HepG2 (cell line): Measurements from ENCODE around the gene CUL4A. TPM values are rescaled to one million over a fixed set of nuclear protein-coding genes. Genes with fewer than 3 reads are reported as not detected.
A peak's percentile ranks its signal among the peaks of the same experiment; 100 is the strongest.

ENCODE experiments used
- HCFC1 ChIP-seq: fragments of 150-350 bp; IDR thresholded peaks from 2 replicates; pipeline ENCODE4 v1.6.1; 2014; ENCODE audit warnings: low read depth, low read length
- LRRFIP1 ChIP-seq: sonication (generic); formaldehyde crosslinking; conservative IDR thresholded peaks from 2 replicates; pipeline ENCODE4 v1.4.0; 2020; ENCODE audit warnings: missing genetic modification reagents
- MED8 ChIP-seq: sonication (generic); formaldehyde crosslinking; IDR thresholded peaks from 2 replicates; pipeline ENCODE4 v1.8.1; 2023; ENCODE audit warnings: mild to moderate bottlenecking, missing genetic modification reagents; ENCODE audit not compliant: insufficient replicate concordance
- SMARCE1 ChIP-seq: fragments of 450-650 bp; IDR thresholded peaks from 2 replicates; pipeline ENCODE4 v1.6.1; 2017; ENCODE audit warnings: borderline replicate concordance
- SNAPC2 ChIP-seq: sonication (generic); formaldehyde crosslinking; IDR thresholded peaks from 2 replicates; pipeline ENCODE4 v1.8.1; 2022; ENCODE audit warnings: mild to moderate bottlenecking, missing genetic modification reagents
- ZBTB40 ChIP-seq, 2 experiments: fragments of 450-650 bp in 1 of 2; sonication (generic) in 1 of 2; formaldehyde crosslinking in 1 of 2; IDR thresholded peaks; 2 replicates each; pipeline versions ENCODE4 v1.6.1 to v1.8.0; 2016 to 2022; ENCODE audit warnings: antibody characterized with exemption in 1 of 2, mild to moderate bottlenecking in 1 of 2, missing genetic modification reagents in 1 of 2
- ZNF256 ChIP-seq: sonication (generic); formaldehyde crosslinking; conservative IDR thresholded peaks from 2 replicates; pipeline ENCODE4 v1.4.0; 2020; ENCODE audit warnings: missing genetic modification reagents
- ZNF367 ChIP-seq: sonication (generic); formaldehyde crosslinking; IDR thresholded peaks from 2 replicates; pipeline ENCODE4 v1.4.0; 2020; ENCODE audit warnings: missing genetic modification reagents, borderline replicate concordance
- ZNF776 ChIP-seq: sonication (generic); formaldehyde crosslinking; IDR thresholded peaks from 2 replicates; pipeline ENCODE4 v1.4.0; 2020; ENCODE audit warnings: mild to moderate bottlenecking, missing genetic modification reagents
- ZSCAN21 ChIP-seq: sonication (generic); formaldehyde crosslinking; IDR thresholded peaks from 2 replicates; pipeline ENCODE4 v1.8.0; 2022; ENCODE audit warnings: mild to moderate bottlenecking, missing genetic modification reagents, moderate library complexity, borderline replicate concordance
- polyA plus RNA-seq, 8 experiments: library from polyadenylated mRNA; depleted of rRNA in 3 of 8; stranded (reverse) in 7 of 8; unstranded in 1 of 8; fragments of >200 nt; fragmentation: Illumina TruSeq in 4 of 8; extraction: Trizol in 4 of 8; gene quantifications; 2 replicates each; pipeline versions ENCODE4 v1.2.1 to v1.2.3, GENCODE V29; 2011 to 2016; ENCODE audit warnings: low read depth in 4 of 8, missing spikeins in 1 of 8, mixed read lengths in 1 of 8; ENCODE audit not compliant: insufficient read depth in 1 of 8
- total RNA-seq, 5 experiments: library from RNA; depleted of rRNA; stranded (reverse); fragments of >200 nt; fragmentation: Illumina TruSeq; extraction: Trizol; gene quantifications; 2 replicates each; pipeline ENCODE4 v1.2.3, GENCODE V29; 2016; ENCODE audit warnings: low read depth in 1 of 5
- TF ChIP-seq, protein P1 (sequence below): sonication (generic); formaldehyde crosslinking; IDR thresholded peaks from 2 replicates; pipeline ENCODE4 v1.4.0; 2020; ENCODE audit warnings: missing genetic modification reagents, mild to moderate bottlenecking, borderline replicate concordance
- TF ChIP-seq, protein P2 (sequence below): sonication (generic); formaldehyde crosslinking; IDR thresholded peaks from 2 replicates; pipeline ENCODE4 v1.8.1; 2023; ENCODE audit warnings: mild to moderate bottlenecking, missing genetic modification reagents

The CUL4A gene
- total and polyA plus RNA-seq, 2 of the 13 experiments (the other 11 are each of a cell fraction or from before 2014, with no cell fraction given), result 51.2 to 75.3 TPM

DNA sequence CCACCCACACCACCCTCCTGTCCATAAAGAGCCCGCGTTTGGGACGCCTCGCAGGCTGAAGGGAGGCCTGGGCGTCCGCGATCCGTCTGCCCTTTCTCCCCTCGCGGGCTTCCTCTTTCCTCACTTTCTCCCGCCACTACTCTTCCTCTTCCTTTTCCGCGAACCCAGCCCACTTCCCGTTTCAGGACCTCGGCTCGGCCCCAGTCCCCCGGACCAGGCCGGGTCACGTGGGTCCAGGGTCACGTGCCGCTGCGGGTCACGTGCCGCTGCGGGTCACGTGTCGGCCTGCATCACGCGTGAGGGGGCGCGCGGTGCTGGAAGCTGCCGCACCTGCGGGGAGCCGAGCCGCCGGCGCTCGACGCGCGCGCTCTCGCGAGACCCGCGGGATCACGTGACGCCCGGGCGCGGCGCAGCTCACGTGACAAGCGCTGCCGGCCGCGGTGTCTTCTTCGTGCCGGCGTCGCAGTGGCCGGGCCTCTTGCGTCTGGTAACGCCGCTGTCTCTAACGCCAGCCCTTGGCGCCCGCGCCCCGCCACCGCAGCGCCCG, 87.5 kb downstream of the CUL4A start, which contains the start of gene LAMP1 (continued):
- TF ChIP-seq ZBTB40 (IDR thresholded peaks at IDR 0.05) (no peak), ZBTB40 (CRISPR knock-in tag; IDR thresholded peaks at IDR 0.05) (peak; percentile 95), ZNF256 (CRISPR knock-in tag) (no peak; the same call in 1 of the 2 replicates), SMARCE1 (no peak), LRRFIP1 (CRISPR knock-in tag) (no peak), SNAPC2 (CRISPR knock-in tag) (peak; percentile 71; the same call in 1 of the 2 replicates), ZNF776 (peak; percentile 99), ZNF367 (CRISPR knock-in tag) (peak; percentile 67; the same call in 1 of the 2 replicates), ZSCAN21 (CRISPR knock-in tag) (peak; percentile 98), MED8 (peak; percentile 94), HCFC1 (peak; percentile 67)
- TF ChIP-seq, protein P1, sequence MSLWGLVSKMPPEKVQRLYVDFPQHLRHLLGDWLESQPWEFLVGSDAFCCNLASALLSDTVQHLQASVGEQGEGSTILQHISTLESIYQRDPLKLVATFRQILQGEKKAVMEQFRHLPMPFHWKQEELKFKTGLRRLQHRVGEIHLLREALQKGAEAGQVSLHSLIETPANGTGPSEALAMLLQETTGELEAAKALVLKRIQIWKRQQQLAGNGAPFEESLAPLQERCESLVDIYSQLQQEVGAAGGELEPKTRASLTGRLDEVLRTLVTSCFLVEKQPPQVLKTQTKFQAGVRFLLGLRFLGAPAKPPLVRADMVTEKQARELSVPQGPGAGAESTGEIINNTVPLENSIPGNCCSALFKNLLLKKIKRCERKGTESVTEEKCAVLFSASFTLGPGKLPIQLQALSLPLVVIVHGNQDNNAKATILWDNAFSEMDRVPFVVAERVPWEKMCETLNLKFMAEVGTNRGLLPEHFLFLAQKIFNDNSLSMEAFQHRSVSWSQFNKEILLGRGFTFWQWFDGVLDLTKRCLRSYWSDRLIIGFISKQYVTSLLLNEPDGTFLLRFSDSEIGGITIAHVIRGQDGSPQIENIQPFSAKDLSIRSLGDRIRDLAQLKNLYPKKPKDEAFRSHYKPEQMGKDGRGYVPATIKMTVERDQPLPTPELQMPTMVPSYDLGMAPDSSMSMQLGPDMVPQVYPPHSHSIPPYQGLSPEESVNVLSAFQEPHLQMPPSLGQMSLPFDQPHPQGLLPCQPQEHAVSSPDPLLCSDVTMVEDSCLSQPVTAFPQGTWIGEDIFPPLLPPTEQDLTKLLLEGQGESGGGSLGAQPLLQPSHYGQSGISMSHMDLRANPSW, result peak; percentile 34; the same call in 1 of the 2 replicates
- TF ChIP-seq, protein P2, sequence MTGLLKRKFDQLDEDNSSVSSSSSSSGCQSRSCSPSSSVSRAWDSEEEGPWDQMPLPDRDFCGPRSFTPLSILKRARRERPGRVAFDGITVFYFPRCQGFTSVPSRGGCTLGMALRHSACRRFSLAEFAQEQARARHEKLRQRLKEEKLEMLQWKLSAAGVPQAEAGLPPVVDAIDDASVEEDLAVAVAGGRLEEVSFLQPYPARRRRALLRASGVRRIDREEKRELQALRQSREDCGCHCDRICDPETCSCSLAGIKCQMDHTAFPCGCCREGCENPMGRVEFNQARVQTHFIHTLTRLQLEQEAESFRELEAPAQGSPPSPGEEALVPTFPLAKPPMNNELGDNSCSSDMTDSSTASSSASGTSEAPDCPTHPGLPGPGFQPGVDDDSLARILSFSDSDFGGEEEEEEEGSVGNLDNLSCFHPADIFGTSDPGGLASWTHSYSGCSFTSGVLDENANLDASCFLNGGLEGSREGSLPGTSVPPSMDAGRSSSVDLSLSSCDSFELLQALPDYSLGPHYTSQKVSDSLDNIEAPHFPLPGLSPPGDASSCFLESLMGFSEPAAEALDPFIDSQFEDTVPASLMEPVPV (CRISPR knock-in tag), result 0 out of 2 replicates have a peak, but pooled peaks have one; percentile 23
